HG03045 (cell line): ENCODE results near the gene SMG6.

Experiments
- ATAC-seq: cut with Tn5 transposase; IDR thresholded peaks from one replicate; pipeline ENCODE4 v1.9.1; 2021; ENCODE audit warnings: mild to moderate bottlenecking, moderate library complexity; ENCODE audit not compliant: unreplicated experiment

SMG6 gene

GRCh38 chr17:2111691-2112090 lies 191.9 kb downstream of the SMG6 start:
- ATAC-seq: no peak

DNA sequence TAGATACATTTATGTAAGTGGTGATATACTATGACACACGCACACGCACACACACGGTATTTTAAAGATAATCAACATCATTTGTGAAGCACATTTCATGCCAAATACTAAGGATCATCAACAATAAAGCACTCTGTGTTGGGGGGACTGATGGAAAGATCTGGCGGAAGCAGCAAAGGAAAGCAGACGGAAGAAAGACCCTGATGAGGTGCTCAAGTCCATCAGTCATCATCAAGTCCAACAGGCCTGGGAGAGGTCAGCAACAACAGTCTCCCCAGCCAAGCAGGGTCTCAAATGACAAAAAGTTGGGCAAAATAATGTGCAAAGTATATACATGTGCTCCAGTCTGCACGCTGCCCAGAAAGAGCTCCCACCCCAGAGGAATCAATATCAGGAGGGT lies 193.1 kb downstream of the SMG6 start:
- ATAC-seq: no peak

GRCh38 chr17:2108170-2108569 lies 195.4 kb downstream of the SMG6 start:
- ATAC-seq: no peak

GRCh38 chr17:2107506-2107905 lies 196.1 kb downstream of the SMG6 start:
- no peak for ATAC-seq

- no peak for ATAC-seq
These were observed 196.5 kb downstream of the SMG6 start for GRCh38 chr17:2107050-2107449.

- ATAC-seq: no peak
These were observed 197.2 kb downstream of the SMG6 start for GRCh38 chr17:2106308-2106955.

DNA sequence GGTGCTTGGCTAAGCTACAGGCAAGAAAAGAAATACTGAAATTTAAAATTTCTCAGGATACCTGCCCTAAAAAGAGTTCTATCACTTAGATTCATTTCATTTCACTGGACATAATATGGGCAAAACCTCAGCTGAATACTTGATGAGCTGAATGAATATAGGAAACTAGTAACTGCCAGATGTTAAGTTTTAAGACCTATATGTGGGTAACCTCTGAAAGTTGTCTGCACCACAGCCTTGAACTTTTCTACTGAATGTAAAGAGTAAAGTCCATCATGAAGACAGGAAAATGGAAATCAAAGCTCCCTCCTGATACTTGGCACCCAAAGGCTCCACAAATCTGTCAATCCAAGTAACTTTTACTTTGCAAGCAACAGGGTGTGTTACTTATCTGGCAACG lies 197.9 kb downstream of the SMG6 start:
- ATAC-seq: no peak

DNA sequence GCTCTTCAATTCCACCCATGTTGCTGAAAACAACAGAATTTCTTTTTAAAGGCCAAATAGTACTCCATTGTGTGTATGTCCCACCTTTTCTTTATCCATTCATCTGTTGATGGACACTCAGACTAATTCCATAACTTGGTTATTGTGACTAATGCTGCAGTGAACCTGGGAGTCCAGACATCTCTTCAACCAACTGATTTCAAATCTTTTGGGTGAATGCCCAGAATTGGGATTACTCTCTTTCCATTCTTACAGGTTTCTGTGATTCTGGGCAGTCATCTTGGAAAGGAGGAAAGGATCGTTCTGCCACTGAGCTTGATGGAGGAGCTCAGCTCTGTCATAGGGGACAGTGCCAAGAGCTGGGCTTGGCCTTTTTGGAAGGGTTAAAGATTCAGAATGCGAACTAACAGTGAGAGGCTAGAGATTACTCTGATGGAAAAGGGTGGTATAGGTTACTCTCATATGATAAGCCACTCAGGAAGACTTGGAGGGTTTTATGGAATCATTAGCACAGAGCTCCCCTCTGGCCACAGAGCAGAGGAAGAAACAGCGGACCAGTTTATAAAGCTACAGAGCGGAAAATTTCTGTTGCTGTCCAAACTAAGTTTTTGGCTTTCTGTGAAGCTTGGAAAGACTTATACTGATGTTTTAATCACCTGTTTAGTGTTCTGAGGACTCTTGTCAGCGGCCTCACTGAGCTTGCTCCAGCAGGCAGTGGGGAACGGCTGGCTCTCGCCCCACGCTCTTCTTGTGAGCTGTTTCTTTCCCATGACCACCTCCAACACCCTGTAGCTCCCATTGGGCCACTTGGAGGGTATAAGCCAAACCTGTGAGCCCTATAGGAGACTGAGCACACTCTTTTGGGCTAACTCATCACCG lies 200.4 kb downstream of the SMG6 start:
- ATAC-seq: no peak

DNA sequence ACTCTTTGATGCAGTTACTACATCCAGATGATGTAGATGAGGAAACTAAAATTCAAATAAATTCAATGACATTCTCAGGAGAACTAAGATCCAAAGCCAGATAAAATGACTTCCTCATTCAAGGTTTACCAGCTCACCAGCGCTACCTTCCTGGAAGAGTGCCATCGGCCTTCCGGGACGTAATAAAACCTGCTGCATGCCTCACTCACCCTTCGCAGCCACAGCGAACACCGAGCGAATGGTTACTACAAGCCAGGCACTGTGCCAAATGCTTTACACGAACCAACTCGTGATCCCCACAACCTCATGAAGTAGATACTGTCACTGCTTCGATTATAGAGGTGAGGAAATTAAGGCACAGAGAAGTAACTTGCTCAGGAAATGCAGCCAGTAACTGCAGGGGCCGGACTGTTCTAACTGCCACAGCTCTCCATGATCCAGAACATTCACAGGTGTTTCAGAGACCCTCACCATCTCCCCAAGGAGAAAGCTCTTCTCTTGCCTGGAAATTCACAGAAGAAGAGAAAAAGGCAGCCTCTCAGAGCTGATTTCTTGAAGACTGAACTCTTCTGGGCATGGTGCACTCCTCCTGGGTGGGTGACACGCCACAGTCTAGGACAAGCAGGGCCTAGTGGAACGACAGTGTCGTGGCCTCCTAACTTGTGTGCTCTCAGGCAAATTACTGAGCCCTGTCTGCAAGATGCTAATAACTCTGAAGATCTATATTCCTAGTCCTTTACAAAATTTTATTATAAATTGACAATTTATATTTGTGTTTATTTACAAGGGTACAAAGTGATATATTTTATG lies 201.9 kb downstream of the SMG6 start:
- no peak for ATAC-seq

DNA sequence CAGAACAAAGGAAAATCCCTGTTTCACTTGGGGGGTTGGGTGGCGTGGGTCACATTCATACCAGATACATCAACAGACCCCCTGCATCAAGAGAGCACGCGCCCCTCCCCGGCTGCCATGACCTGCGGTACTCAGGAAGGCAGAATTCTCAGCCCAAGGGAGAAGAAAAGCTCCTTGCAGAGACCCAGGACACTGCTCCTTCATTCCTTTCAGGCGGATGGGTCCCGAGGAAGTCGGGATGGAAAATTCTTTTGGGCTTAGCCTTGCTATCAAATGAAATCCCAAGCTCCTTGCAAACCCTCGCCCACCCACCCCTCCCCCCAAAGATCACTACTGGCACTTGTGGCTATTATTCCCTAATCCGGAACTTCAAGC lies 208.1 kb downstream of the SMG6 start:
- no peak for ATAC-seq

- no peak for ATAC-seq
These were observed 208.6 kb downstream of the SMG6 start for GRCh38 chr17:2094891-2095535.

DNA sequence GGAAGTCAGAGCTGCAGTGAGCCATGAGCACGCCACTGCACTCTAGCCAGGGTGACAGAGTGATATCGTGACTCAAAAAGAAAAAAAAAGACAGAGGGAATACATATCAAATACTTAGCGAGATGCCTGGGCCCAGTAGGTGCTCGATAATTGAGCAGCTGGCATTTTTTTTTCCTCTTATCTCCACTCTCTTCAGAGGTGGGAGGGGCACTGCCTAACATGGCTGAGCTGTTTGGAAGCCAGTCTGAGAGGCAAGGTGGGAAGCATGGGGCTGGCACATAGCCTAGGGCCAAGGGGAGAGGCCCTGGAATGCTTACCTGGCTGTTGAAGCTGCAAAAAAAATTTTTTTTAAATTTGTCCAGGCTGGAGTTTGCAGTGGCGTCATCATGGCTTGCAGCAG lies 210.2 kb downstream of the SMG6 start:
- ATAC-seq: no peak

DNA sequence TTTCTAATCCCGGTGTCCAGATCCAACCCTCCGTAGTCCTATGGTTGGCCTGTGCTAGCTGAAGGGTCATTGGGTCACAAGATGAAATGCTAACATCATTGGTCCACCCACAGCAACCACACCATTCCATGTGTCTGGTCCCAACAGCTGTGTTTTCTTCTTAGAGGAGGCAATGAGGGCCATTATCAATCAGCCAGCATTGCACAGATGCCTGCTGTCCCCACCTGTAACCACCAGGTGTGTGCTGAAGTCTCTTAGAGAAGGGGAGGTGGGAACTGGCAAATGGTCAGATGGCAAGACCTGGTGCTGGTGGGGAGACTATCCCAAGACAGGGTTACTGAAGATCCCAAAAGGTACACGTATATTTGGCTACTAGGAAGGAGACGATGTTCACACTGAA lies 211.3 kb downstream of the SMG6 start:
- no peak for ATAC-seq

- no peak for ATAC-seq
These were observed 212.6 kb downstream of the SMG6 start for GRCh38 chr17:2090804-2091534.

- no peak for ATAC-seq
These were observed 213.4 kb downstream of the SMG6 start for GRCh38 chr17:2090210-2090641.

GRCh38 chr17:2089021-2089422 lies 214.6 kb downstream of the SMG6 start:
- peak; percentile 22 for ATAC-seq

DNA sequence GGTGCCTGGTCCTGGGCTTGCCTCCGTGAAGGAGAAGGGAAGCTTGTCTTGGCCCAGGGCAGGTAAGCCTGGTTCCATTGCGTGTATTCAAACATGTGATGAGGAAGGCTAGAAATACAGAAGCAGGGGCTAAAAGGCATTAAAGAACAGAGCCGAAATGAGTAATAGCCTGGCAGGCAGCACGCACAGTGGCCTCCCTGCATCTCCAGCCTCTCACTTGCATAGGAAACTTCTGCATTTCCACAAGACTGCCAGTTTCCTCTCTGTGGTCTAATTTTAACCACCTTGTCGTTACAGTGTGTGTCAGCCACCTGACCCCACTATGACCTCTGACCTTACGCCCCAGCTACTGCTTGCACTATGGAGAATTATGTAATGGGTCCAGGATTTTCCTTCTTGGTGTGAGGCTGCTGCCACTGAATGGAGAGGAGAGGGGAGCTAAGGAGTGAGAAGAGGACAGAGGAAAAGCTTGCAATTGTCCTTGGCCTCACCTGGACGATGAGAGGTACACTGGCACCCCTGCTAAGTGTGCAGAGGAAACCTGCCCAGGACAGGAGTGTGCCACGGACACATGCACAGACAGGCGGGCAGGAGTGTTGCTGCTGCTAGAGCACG lies 215.9 kb downstream of the SMG6 start:
- no peak for ATAC-seq

- ATAC-seq: no peak
These were observed 217.3 kb downstream of the SMG6 start for GRCh38 chr17:2086306-2086705.

GRCh38 chr17:2085648-2085949 lies 218.0 kb downstream of the SMG6 start:
- ATAC-seq: no peak
